Calu3 (cell line): ENCODE data around the gene SPECC1. TPM values are rescaled to one million over a fixed set of nuclear protein-coding genes. Genes with fewer than 3 reads are reported as not detected.

Source experiments
- BruUV-seq: library from RNA; stranded (reverse); fragments of 400-500 nt; replicated peaks from 2 replicates; lab custom pipeline; 2021; lab: Mats Ljungman, UMichigan
- CTCF ChIA-PET: fragments of 300-600 bp; sonication (Branson Sonifier 250); formaldehyde crosslinking; loops from one replicate; lab custom pipeline; 2022; ENCODE audit warnings: antibody characterized with exemption; lab: Charles Lee
- DNase-seq: peaks from one replicate; pipeline ENCODE4 v3.0.0; 2022
- H3K27ac Mint-ChIP-seq: one replicate; pipeline ENCODE4 v1.8.0; 2022; ENCODE audit warnings: mixed read lengths; ENCODE audit not compliant: unreplicated experiment
- H3K27me3 Mint-ChIP-seq: one replicate; pipeline ENCODE4 v1.8.0; 2022; ENCODE audit warnings: mixed read lengths; ENCODE audit not compliant: unreplicated experiment
- H3K36me3 Mint-ChIP-seq: one replicate; pipeline ENCODE4 v1.8.0; 2022; ENCODE audit warnings: mild to moderate bottlenecking, moderate library complexity, mixed read lengths; ENCODE audit not compliant: insufficient read depth, unreplicated experiment
- H3K4me1 Mint-ChIP-seq: one replicate; pipeline ENCODE4 v1.8.0; 2022; ENCODE audit warnings: mild to moderate bottlenecking, low read depth, mixed read lengths; ENCODE audit not compliant: unreplicated experiment
- H3K4me3 Mint-ChIP-seq: one replicate; pipeline ENCODE4 v1.8.0; 2022; ENCODE audit warnings: mild to moderate bottlenecking, low read depth, moderate library complexity, mixed read lengths; ENCODE audit not compliant: unreplicated experiment
- H3K9me3 Mint-ChIP-seq: one replicate; pipeline ENCODE4 v1.8.0; 2022; ENCODE audit warnings: low read depth, mixed read lengths; ENCODE audit not compliant: unreplicated experiment
- intact Hi-C: fragments of 100-400 bp; cut with micrococcal nuclease; formaldehyde crosslinking; loops from one replicate; pipeline ENCODE4 v1.10.0; 2022; ENCODE audit not compliant: unreplicated experiment
- total RNA-seq: library from RNA; stranded (reverse); gene quantifications from 2 replicates; pipeline ENCODE4 v1.2.3, GENCODE V29; 2022
- TF ChIP-seq, protein P1 (sequence below): fragments of 200-600 bp; IDR thresholded peaks from one replicate; pipeline ENCODE4 v1.8.0; 2022; ENCODE audit warnings: antibody characterized with exemption; ENCODE audit not compliant: unreplicated experiment

SPECC1 gene
- total RNA-seq, 1 experiment from 2014 or later, result 53.5 TPM

DNA sequence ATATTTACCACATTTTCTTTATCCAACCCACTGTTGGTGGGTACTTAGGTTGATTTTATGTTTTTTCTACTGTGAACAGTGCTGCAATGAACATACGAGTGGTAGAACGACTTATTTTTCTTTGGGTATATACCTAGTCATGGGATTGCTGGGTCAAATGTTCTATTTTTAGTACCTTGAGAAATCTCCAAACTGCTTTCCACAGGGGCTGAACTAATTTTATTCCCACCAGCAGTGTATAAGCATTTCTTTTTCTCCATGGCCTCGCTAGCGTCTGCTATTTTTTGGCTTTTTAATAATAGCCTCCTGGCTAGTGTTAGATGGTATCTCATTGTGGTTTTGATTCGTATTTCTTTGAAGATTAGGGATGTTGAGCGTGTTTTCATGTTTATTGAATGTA lies 255.8 kb downstream of the SPECC1 start:
- H3K9me3 Mint-ChIP-seq, result no peaks in the 10 kb centered on the region
- TF ChIP-seq, protein P1, sequence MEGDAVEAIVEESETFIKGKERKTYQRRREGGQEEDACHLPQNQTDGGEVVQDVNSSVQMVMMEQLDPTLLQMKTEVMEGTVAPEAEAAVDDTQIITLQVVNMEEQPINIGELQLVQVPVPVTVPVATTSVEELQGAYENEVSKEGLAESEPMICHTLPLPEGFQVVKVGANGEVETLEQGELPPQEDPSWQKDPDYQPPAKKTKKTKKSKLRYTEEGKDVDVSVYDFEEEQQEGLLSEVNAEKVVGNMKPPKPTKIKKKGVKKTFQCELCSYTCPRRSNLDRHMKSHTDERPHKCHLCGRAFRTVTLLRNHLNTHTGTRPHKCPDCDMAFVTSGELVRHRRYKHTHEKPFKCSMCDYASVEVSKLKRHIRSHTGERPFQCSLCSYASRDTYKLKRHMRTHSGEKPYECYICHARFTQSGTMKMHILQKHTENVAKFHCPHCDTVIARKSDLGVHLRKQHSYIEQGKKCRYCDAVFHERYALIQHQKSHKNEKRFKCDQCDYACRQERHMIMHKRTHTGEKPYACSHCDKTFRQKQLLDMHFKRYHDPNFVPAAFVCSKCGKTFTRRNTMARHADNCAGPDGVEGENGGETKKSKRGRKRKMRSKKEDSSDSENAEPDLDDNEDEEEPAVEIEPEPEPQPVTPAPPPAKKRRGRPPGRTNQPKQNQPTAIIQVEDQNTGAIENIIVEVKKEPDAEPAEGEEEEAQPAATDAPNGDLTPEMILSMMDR, result no peak
- intact Hi-C loops, result no loop called here
- no peak for DNase-seq
- no TSS peak for BruUV-seq
- no peak overlapping the region for H3K4me3 Mint-ChIP-seq
- CTCF ChIA-PET, result interaction anchor here (0.6 kb wide), 1 partner anchor 956 kb away, joined by 6 read pairs; no protein-coding TSS in a partner anchor
- H3K27ac Mint-ChIP-seq, result no peak overlapping the region
- H3K27me3 Mint-ChIP-seq, result no peaks in the 10 kb centered on the region
- peaks cover 7% of the 10 kb centered on the region for H3K36me3 Mint-ChIP-seq
- H3K4me1 Mint-ChIP-seq, result peaks cover 9% of the 10 kb centered on the region

DNA sequence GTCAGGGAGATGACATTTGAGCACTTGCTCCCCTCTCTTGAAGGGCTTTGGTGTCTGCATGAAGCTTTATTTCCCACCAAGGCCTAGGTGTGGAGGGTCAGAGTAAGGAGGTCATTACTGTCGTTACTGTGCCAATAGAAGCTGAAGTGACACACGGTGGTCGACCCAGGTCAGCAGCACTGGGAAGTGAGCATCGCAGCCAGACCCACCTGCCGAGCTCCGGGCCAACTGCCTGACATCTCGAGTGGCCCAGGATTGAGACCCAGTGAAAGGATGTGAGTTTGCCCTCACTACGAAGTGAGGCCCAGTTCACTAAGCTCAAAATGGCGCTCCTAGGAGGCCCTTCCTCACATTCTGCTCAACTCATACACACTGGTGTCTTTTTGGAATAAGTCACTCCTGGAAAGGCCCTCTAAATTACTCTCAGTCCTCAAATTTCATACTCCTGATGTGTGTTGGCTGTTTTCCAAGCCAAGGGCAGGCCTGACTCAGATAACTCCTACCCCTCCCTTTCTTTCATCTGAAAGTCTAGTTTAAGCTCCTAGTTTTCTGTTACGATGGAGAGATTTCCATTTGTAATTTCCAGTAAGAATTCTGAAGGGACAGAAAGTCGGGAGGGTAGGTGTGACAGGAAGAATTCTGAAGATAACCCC lies 257.8 kb downstream of the SPECC1 start:
- TF ChIP-seq, protein P1, result no peak
- no peak overlapping the region for H3K4me3 Mint-ChIP-seq
- no TSS peak for BruUV-seq
- no peak for DNase-seq
- CTCF ChIA-PET, result no interaction called here
- intact Hi-C loops, result no loop called here
- no peak overlapping the region for H3K27ac Mint-ChIP-seq
- H3K9me3 Mint-ChIP-seq, result no peaks in the 10 kb centered on the region
- peaks cover 9% of the 10 kb centered on the region for H3K4me1 Mint-ChIP-seq
- H3K36me3 Mint-ChIP-seq, result peaks cover 8% of the 10 kb centered on the region
- H3K27me3 Mint-ChIP-seq, result no peaks in the 10 kb centered on the region

DNA sequence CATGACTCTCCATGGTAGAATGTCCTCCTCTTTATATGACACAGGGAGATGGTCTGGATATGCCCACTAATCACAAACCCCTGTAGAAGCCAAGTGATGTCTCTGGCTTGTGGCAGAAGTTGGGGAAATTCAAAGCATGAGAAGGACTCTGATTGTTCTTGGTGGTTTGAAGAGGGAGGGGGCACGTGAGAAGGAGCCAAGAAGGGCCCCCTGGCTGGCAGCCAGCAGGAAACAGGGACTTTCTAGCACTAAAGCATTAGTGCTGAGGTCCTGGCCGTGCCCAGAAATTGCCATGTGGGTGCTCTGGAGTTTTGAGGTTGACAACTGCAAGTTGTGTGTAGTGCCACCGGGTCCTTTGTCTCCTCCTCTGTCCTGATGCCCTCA lies 258.3 kb downstream of the SPECC1 start:
- Mint-ChIP-seq H3K27me3 (no peaks in the 10 kb centered on the region), H3K27ac (no peak overlapping the region), H3K4me1 (peaks cover 9% of the 10 kb centered on the region), H3K9me3 (no peaks in the 10 kb centered on the region), H3K36me3 (peaks cover 8% of the 10 kb centered on the region), H3K4me3 (no peak overlapping the region)
- TF ChIP-seq, protein P1, result no peak
- CTCF ChIA-PET, result no interaction called here
- no TSS peak for BruUV-seq
- DNase-seq, result no peak
- intact Hi-C loops, result no loop called here

DNA sequence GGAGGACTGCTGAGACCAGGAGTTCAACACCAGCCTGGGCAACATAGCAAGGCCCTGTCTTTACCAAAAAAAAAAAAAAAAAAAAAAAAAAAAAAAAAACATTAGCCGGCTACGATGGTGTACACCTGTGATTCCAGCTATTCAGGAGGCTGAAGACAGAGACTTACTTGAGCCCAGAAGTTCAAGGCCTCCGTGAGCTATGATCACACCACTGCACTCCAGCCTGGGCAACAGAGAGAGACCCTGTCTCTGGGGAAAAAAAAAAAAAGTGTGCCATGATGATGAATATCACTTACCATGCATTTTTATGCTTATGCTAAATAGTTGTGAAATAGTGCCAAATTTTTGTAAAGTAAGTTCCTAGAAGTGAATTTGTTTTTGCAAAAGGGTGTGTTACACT lies 261.2 kb downstream of the SPECC1 start:
- H3K9me3 Mint-ChIP-seq, result no peaks in the 10 kb centered on the region
- H3K36me3 Mint-ChIP-seq, result peaks cover 13% of the 10 kb centered on the region
- H3K27ac Mint-ChIP-seq, result no peak overlapping the region
- CTCF ChIA-PET, result interaction anchor here (0.6 to 0.7 kb wide), 2 partner anchors 294 to 646 kb away, joined by 4 to 9 read pairs; no protein-coding TSS in a partner anchor
- DNase-seq, result no peak
- no TSS peak for BruUV-seq
- H3K4me1 Mint-ChIP-seq, result peaks cover 9% of the 10 kb centered on the region
- no peak overlapping the region for H3K4me3 Mint-ChIP-seq
- intact Hi-C loops, result no loop called here
- TF ChIP-seq, protein P1, result no peak
- H3K27me3 Mint-ChIP-seq, result no peaks in the 10 kb centered on the region
